ENCODE data around the gene UBTD1.
"Not testable (repeated sequence)": the region's sequence is repeated elsewhere in the genome, so short reads cannot be mapped to it uniquely, and the experiment has no call there.

UBTD1 gene

DNA sequence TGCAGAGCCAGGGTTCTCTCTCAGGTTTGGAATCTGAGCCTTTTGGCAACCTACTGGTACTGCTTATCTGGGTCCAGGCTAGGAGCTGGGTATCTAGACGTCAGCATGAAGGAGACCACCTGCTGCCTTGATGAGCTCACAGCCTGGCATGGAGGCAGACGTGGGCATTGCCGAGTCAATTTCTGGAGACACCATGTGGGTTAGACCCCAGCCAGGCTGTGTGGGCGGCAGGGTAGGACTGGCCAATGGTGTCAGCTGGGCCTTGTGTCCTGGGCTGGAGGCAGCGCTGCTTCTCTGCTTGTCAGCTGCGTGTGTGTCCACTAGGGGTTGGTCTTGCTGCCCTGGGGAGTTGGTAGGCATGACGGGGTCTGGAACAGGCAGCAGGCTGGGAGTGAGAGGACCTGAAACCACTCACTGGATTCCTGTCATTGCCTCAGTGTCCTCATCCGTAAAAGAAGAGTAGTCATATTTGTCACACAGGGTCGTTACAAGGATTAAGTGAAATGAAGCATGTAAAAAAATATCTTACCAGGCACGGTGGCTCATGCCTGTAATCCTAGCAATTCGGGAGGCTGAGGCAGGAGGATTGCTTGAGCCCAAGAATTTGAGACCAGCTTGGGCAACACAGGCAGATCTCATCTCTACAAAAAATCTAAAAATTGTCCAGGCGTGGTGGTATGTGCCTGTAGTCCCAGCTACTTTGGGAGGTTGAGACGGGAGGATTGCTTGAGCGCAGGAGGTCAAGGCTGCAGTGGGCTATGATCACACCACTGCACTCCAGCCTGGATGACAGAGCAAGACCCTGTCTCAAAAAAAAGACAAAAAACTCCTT, 42.2 kb downstream of the UBTD1 start:
- DNase-seq: no peak

DNA sequence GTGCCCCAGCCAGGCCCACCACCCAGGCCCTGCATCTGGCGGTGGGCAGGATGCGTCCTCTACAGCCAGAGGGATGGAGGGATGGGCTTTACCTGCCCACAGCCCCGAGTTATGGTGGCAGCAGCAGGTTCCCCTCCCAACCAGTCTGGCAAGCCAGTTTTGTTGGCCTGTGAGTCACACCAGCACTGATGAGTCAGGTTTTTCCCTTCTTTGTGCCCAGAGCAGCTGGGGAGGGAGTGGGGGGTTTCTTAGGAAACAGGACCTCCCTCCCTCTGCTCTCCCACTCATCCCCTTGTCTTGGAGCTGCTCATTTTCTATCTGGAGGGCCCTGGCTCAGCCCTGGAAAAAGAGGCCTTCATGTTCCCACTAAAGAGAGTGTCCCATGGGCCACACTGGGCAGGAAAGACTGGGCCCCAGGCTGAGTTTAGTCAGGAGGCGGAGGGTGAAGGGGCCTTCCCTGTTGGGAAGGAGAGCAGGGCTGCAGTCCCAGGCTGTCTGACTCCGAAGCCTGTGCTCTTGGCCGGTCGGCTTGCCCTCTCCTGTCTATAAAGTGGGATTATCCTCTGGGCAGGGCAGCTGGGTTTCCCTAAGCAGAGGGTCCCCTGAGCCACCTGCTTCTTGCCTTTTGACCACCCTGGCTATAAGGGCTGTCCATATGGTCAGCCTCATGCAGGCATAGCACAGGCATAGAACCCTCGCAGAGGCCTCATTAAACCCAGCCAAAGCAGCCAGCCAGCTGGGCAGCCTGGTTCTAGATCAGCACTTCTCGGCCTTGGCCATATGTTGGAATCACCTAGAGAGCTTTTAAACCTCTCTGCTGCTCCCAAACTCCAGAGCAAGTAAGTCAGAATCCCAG, 43.7 kb downstream of the UBTD1 start:
- DNase-seq: no peak

DNA sequence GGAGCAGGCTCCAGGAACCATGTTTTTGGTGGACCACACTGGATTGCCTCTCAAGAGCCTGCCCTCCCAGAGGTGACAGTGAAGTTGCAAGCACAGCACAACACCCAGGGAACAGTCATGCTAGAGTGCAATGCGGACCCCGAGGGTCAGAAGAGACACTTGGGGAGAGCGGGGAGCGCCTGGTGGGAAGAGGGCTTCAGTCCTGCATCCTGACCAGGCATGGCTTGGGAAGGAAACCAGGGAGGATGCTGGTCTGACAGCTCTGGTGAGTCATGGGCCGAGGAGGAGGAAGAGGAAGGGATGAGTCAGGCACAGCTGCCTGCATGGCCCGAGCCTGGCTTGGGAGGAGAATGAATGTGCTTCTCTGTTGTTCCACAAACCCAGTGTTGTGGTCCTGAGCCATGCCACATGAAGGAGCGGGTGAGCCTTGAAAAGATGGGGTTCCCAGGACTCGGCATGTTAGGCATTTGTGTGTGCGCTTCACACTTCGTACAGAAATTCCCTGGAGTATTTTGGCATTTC, 44.4 kb downstream of the UBTD1 start:
- peak; percentile 39 for DNase-seq

DNA sequence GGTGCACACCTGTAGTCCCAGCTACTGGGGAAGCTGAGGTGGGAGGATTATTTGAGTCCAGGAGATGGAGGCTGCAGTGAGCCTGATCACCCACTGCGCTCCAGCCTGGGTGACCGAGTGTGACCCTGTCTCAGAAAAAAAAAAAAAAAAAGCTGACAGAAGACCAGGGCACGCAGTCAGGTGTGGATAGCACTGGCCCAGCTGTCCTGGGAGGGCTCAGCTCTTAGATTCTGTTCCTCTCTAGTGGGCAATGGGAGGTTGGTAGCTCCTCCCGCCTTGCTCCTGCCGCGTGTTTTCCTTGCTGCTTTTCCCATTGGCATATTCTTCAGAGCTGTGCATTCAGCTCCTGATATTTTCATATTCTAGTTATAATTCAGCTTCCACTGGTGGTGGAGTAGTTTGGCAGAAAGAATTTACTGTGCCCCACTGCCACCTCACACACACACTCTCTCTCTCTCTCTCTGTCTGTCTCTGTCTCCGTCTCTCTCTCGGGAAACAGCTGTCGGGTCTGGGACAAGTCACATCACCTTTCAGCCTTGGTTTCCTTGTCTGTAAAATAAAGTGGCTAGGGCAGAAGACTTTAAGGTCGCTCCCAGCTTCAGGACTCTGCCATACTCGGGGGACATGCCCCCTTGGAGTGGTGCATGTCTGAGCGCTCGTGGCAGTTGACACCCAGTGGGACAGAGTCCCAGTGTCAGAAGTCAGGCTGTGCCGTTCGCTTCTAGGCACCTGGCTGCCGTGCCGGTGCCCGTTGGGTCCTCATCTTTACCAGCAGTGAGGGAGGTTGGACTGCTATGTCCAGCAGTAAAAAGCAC, 47.9 kb downstream of the UBTD1 start:
- DNase-seq: no peak

GRCh38 chr10:97547271-97547600, 48.5 kb downstream of the UBTD1 start:
- DNase-seq: no peak

- DNase-seq: no peak
Observed at GRCh38 chr10:97547962-97548361, 49.2 kb downstream of the UBTD1 start.

- DNase-seq: no peak
Observed at GRCh38 chr10:97548828-97549455, 50.2 kb downstream of the UBTD1 start.

GRCh38 chr10:97549587-97550322, 51.0 kb downstream of the UBTD1 start:
- no peak for DNase-seq

GRCh38 chr10:97550336-97551149, 51.8 kb downstream of the UBTD1 start:
- DNase-seq: no peak

GRCh38 chr10:97551271-97551670, 52.5 kb downstream of the UBTD1 start:
- DNase-seq: no peak

DNA sequence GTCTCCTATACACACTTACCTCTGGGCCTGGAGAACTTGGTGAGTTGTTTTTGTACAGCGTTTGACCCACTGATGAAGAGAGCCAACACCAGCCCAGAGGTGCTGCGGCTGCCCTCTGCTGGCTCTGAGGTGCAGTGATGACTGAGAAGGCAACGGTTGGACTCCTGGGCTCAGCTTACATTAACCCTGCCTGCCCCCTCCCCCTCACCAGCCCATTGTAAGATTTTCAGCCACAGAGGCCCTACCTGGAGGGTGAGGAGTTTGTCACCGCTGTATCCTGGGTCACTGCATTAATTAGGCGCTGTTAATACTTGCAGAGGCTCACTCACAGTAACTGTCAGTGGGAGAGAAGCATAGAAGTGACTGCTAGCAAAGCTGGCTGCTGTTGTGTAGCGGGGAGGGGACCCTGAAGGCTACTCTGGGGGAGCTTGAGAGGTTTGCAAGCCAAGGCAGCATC, 54.9 kb downstream of the UBTD1 start:
- peak; percentile 9 for DNase-seq

DNA sequence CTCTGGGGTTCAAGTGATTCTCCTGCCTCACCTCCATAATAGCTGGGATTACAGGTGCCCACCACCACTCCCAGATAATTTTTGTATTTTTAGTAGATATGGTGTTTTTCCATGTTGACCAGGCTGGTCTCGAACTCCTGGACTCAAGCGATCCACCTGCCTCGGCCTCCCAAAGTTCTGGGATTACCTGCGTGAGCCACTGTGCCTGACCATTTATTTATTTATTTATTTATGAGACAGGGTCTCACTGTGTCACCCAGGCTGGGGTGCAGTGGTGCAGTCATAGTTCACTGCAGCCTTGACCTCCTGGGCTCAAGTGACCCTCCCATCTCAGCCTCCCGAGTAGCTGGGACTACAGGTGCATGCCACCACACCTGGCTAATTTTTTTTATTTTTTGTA, 55.6 kb downstream of the UBTD1 start:
- not testable (repeated sequence) for DNase-seq

DNA sequence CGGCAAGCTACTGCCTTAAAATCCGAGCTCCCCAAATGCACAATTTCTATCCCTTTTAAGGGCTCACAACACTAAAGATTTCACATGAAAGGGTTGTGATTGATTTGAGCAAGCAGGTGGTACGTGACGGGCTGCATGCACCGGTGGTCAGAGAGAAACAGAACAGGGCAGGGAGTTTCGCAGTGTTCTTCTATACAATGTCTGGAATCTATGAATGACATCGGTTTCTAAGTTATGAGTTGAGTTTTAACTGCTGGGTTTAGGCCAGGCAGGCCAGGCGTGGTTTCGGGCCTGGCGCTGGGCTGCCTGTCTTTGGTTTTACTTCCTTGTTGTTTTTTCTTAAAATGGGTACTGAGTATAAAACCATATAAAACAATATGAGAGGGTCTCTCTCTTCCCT, 56.8 kb downstream of the UBTD1 start:
- not testable (repeated sequence) for DNase-seq

DNA sequence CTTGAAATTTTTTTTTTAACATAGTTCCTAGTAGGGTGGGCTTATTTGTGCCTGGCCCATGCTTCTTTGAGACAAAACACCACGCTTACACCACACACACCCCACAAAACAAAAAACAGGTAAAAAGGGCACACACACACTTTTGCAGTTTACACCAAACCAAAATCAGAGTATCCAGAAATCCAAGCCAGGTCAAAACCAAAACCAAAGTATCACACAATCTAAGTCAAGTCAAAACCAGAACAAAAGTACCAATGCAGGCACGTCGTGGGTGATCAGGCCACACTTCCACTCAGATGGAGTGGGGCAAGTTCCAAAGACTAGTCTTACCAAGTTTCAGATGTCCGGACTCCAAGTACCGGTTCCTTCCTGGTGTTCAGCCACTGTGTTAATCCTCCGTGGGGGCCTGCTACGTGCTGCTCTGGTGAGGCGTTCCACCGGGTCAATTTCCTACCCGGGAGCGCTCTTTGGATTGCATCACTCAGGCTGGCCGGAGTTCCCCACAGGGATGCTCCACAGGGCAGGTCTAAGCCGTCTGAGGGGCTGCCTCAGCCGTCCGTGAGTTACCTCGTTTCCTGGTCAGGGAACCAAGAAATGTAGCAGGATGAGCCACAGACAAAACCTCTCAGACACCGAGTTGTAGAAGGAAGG, 62.1 kb downstream of the UBTD1 start:
- DNase-seq: not testable (repeated sequence)

DNA sequence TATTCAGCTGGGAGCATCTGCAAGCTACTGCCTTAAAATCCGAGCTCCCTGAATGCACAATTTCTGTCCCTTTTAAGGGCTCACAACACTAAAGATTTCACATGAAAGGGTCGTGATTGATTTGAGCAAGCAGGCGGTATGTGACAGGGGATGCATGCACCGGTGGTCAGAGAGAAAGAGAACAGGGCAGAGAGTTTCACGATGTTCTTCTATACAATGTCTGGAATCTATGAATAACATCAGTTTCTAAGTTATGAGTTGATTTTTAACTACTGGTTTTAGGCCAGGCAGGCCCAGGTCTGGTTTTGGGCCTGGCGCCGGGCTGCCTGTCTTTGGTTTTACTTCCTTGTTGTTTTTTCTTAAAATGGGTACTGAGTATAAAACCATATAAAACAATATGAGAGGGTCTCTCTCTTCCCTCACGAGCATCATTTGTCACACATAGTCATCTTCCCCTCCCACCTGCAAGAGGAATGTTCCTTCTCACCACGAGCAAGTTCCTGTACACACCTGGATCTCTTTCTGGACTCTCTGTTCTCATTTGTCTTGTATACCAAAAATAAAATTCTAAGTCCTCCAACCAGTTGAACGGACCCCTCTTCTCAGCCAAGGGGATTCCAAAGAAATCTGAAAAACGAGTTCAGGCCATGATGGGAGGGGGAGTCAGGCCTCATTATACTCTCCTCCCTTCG, 62.8 kb downstream of the UBTD1 start:
- DNase-seq: not testable (repeated sequence)

GRCh38 chr10:97562329-97562728, 63.6 kb downstream of the UBTD1 start:
- not testable (repeated sequence) for DNase-seq

GRCh38 chr10:97563337-97563736, 64.6 kb downstream of the UBTD1 start:
- no peak for DNase-seq

GRCh38 chr10:97564776-97565175, 66.1 kb downstream of the UBTD1 start:
- no peak for DNase-seq

DNA sequence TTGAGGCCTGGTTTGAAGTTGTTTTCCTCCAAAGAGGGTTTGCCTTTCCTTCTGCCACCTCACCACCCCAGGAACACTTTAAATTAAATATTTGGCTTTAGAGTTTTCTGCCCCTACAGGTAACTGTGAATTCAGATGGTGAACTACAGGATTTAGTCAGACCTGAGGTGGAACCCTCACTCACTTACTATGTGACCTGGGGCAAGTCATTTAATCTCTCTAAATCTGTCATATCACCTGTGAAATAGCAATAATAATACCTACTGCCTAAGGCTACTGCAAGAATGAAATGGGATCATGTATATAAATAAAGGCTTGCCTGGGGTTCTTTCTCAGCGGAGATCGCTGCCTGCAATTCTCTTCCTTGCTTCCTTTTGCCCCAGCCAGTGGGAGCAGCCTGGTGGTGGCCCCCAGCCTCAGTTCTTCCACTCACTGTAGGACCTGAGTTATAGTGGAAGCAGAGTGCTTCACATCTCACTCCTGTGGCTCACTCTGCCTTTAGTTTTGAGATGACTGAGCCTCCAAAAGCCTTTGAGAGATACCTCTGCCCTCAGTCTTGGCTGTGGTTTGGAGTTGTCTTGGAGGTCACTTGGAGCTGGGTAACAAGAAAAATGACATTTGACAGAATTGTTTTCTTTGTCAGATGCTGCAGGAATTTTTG, 67.7 kb downstream of the UBTD1 start:
- DNase-seq: no peak

Data from KG1 (cell line).